Hepatic stellate cell (primary cell): ENCODE data around the gene PDCD1.

Source experiments
- DNase-seq: peaks from one replicate; pipeline ENCODE4 v3.0.0; 2011; ENCODE audit warnings: low spot score

PDCD1 gene

GRCh38 chr2:241895712-241896641 lies 37.3 kb upstream of the PDCD1 start:
- peak; percentile 49 for DNase-seq

- no peak for DNase-seq
Observed at GRCh38 chr2:241895427-241895711, 36.7 kb upstream of the PDCD1 start.

- no peak for DNase-seq
Observed at GRCh38 chr2:241894681-241895426, 36.2 kb upstream of the PDCD1 start.

- DNase-seq = no peak
Observed at GRCh38 chr2:241894056-241894641, 35.5 kb upstream of the PDCD1 start.

GRCh38 chr2:241893265-241893664 lies 34.6 kb upstream of the PDCD1 start:
- no peak for DNase-seq

GRCh38 chr2:241892299-241893137 lies 33.8 kb upstream of the PDCD1 start:
- no peak for DNase-seq

- no peak for DNase-seq
Observed at GRCh38 chr2:241891988-241892298, 33.2 kb upstream of the PDCD1 start.

GRCh38 chr2:241891315-241891987 lies 32.8 kb upstream of the PDCD1 start:
- no peak for DNase-seq

GRCh38 chr2:241890524-241891235 lies 32.0 kb upstream of the PDCD1 start:
- DNase-seq = no peak

- DNase-seq = no peak
Observed at GRCh38 chr2:241888641-241889040, 29.9 kb upstream of the PDCD1 start.

- no peak for DNase-seq
Observed at GRCh38 chr2:241887806-241888522, 29.3 kb upstream of the PDCD1 start.

- DNase-seq = no peak
Observed at GRCh38 chr2:241886840-241887447, 28.2 kb upstream of the PDCD1 start.

- no peak for DNase-seq
Observed at GRCh38 chr2:241885946-241886643, 27.4 kb upstream of the PDCD1 start.

GRCh38 chr2:241885291-241885945 lies 26.7 kb upstream of the PDCD1 start:
- no peak for DNase-seq

- DNase-seq = no peak
Observed at GRCh38 chr2:241884951-241885290, 26.2 kb upstream of the PDCD1 start.

- DNase-seq = no peak
Observed at GRCh38 chr2:241882091-241882625, 23.5 kb upstream of the PDCD1 start.

GRCh38 chr2:241880311-241881073 lies 21.8 kb upstream of the PDCD1 start:
- no peak for DNase-seq

GRCh38 chr2:241879326-241879725 lies 20.6 kb upstream of the PDCD1 start:
- no peak for DNase-seq
